Cerebellar nuclear complex (tissue), 1 donor: Measurements from ENCODE around the gene MAP3K13.
A peak's percentile ranks its signal among the peaks of the same experiment; 100 is the strongest.

Experiments used
- DNase-seq, 2 experiments: peaks; one replicate each; lab custom pipeline; 2025; lab: John Stamatoyannopoulos, UW

The MAP3K13 gene, protein sequence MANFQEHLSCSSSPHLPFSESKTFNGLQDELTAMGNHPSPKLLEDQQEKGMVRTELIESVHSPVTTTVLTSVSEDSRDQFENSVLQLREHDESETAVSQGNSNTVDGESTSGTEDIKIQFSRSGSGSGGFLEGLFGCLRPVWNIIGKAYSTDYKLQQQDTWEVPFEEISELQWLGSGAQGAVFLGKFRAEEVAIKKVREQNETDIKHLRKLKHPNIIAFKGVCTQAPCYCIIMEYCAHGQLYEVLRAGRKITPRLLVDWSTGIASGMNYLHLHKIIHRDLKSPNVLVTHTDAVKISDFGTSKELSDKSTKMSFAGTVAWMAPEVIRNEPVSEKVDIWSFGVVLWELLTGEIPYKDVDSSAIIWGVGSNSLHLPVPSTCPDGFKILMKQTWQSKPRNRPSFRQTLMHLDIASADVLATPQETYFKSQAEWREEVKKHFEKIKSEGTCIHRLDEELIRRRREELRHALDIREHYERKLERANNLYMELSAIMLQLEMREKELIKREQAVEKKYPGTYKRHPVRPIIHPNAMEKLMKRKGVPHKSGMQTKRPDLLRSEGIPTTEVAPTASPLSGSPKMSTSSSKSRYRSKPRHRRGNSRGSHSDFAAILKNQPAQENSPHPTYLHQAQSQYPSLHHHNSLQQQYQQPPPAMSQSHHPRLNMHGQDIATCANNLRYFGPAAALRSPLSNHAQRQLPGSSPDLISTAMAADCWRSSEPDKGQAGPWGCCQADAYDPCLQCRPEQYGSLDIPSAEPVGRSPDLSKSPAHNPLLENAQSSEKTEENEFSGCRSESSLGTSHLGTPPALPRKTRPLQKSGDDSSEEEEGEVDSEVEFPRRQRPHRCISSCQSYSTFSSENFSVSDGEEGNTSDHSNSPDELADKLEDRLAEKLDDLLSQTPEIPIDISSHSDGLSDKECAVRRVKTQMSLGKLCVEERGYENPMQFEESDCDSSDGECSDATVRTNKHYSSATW

DNA sequence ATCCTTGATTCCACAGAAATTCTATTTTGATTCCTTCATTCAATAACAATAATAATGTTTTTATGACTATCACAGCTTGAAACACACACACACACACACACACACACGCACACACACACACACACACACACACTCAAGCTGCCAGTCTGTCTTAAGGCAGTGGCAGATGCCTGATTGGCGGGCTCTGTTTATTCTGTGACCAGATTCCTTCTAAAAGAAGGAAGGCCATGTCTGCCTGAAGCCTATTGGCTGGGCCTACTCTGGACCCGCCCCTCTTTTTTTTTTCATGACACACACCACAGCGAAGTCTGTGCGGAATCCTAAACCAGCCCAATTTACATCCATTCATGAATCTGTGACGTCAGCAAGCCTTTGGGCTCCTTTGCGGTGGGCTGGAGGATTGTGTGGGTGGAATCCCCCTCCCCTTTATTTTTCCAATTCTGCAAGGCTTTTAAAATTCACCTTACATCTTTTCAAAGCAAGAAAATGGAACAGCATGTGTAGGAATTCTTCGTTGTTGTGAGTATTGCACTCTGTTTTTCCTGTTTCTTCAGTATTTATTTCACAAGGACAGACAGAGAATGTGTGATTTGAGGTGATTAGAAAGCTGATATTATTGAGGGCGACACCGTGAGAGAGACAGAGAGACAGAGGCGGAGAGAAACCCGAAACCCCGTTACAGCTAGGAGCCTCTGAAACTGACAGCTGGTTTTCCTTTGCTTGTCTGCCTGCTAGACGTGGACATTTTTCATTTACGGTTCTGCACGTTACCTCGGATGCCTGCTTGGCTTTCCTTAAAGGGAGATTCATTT lies at the start of gene MAP3K13:
Gene MAP3K13 (plus strand): TSS at position 287 of the 812 bp plus-strand sequence. CDS start 65,446 bp downstream, outside the sequence.
- peak; percentile 81 to 83 for DNase-seq

DNA sequence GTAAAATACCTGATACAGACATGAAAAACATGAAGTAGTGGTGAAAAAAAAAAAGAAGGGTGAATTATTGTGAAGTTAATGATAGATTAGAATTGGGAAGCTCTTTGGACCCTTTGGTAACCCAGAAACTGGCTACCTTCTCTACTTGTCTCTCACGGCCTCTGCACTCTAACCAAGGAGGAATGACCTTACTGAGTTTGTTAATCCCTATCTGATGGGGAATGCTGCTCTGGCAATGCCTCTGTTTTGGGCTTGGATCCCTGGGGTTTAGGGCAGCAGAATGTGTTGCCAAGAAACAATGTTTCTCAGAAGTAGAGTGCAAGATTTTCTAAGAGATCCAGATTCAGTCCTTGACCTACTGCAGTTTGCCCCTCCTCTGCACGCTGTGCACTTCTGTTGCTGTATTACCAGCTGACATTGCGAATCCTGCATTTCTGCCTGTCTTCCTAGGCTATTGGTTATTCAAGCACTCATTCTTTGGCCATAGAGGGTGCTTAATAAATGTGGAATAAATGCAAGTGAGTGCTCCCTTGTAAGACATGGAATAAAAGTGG lies 49.2 kb upstream of the MAP3K13 start:
- no peak for DNase-seq

DNA sequence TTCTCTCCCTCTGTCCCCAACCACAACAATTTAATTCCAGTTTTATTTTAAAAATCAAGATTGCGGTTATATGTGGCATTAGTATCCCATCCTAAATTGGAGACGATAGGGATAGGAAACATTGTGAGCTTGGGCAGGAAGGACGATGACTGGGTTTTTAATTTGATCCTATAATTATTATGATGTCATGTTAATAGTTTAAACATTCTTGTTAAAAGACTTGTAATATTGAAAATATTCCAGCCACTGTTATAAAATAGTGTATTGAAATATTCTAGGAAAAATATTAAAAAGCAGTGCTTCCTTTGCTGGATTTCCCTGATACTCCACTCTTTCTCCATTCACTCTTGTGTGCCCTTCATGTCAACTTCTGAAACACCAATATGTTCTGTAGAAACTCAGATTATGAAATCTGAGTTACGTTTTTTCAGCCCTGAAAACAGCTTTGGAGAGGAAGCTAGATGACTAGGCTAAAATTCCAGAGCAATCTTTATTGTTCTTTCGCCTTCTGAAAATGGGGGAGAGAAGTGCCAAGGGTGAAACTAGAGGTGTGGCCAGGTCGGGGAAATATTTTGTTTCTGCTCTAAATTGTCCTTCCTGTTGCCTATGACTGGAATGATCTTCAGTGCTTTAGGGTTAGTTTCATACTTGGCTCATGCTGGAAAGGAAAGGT lies 46.1 kb upstream of the MAP3K13 start:
- DNase-seq = no peak

DNA sequence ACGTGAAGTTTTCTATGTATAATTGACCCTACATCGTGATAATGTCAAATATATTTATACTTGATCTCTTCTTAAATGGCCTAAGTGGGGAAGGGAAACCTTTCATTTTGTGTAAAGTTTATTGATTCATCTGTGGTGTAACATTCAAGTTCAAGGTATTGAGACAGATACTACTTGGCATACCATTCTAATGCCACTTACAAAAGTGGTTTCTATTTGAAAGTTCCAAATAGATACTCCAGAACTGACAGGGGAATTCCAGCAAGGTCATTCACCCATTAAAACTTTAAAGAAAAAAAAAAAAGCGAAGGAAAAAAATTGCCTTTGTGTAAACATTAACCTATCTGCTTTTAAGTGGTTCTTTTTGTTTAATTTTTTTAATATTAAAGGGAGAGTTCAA lies 45.3 kb upstream of the MAP3K13 start:
- no peak for DNase-seq

DNA sequence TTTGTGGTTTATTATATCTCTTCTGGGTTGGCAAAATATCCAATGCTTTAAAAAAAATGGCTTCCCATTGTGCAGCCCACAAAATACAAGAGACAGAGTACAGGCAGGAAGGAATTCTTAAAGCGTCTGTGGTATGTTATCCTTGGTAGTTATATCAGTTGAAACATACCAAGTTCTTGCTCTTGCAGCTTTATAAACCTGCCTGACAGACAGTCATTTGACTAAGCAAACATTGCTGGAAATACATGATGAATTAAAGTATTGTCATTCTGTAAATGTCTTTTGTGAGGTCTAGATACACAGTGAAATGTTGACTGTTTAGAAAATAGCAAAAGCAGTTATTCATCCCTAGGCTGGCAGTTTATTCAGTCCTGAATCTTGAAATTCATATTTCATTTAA lies 44.8 kb upstream of the MAP3K13 start:
- DNase-seq = no peak

DNA sequence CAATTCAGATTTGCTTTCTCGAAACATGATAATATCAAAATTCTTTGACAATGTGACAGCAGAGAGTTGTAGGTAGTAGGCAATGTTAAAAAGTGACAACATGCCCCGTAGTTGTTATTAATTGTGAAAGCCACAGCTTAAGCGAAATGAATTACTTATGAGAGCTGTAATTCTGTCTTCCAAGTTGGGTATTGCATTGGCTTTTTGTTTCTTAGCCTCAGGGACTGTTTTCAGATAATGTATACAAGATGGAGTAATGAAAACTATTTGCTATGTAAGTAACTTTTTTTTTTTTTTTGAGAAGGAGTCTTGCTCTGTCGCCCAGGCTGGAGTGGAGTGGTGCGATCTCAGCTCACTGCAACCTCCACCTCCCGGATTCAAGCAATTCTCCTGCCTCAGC lies 43.1 kb upstream of the MAP3K13 start:
- no peak for DNase-seq

DNA sequence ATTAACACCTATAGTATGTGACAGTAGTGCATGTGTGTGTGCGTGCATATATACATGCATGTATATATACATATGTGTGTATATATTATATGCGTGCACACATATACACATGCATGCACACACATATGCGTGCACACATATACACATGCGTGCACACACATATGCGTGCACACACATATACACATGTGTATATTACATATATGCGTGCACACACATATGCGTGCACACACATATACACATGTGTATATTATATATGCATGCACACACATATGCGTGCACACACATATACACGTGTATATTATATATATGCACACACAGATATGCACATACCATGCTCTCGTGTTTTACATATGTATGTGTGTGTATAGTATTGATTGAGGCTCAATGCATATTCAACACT lies 42.0 kb upstream of the MAP3K13 start:
- DNase-seq = no peak

DNA sequence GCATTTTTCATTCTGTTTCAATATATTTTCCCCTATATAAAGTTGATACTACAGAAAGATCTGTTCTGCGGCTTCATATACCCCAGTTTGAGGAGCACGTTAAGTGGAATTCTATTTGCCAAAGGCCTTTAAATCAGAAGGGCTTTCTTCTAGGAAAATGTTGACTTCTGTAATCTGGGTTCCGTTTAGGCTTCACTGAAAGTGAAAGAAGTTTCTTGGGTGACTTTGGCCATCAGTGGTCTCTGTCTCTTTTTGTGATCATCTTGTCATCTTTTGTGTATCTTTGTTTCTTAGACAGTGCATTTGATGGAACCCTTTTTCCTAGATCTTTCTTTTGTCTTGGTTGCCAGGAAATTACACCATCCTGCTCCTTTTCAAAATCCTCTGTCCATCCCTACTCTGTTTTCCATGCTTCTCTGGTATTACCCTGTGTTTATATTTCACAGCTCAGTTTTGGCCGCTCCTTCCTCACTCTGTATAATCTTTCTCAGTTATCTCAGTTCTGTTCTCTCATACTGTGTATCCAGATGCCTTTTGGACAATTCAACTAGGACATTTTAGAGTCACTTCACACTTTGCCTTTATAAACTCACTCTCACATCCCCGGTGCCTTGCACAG lies 40.7 kb upstream of the MAP3K13 start:
- DNase-seq = no peak

DNA sequence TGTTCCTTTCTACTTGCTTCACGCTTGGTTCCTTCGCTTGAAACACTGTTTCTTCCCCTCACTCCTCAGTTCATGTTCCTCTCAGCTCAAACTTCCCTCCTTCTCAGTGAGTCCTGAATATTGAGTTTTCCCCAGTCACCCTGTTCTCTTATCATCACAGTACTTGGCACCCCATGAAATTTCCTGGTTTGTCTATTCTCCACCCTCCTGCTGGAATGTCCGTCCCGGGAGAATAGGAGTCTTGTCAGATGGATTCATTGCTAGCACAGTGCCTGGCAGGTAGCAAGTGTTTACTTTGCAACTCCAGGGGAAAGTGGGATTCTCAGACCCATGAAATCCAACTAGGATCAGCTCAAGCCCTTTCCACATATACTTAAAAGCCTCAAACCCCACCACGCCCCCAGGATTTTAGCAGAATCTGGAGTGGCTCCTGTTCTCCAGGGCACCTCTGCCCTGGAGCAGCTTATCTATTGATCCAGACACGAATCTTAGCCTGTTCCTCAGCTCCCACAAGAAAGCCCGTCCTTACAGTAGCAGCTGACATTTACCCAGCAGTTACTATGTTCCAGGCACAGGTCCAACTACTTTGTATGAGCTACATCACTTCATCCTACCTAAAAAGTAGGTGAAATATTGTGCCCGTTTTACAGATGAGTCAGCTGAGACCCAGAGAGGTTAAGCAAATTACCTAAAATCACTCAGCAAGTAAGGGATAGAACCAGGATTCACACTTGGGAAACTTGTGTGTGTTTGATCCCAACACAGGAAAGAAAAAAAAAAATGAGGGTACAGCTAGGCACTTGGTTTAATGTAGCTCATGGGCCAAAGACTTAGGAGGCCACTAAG lies 36.8 kb upstream of the MAP3K13 start:
- DNase-seq = no peak

DNA sequence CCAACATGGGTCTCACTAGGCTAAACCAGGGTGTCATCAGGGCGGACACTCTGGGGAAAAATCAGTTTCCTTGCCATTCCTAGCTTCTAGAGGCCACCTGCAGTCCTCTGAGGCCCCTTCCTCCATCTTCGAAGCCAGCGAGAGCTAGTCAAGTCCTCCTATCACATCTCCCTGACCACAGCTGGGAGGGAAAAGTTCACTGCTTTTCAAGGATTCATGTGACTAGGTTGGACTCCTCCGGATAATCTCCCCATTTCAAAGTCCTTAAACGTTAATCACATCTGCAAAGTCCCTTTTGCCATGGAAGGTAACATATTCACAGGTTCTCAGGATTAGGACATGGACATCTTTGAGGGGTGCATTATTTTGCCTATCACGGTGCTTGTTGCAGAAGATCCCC lies 35.9 kb upstream of the MAP3K13 start:
- no peak for DNase-seq

DNA sequence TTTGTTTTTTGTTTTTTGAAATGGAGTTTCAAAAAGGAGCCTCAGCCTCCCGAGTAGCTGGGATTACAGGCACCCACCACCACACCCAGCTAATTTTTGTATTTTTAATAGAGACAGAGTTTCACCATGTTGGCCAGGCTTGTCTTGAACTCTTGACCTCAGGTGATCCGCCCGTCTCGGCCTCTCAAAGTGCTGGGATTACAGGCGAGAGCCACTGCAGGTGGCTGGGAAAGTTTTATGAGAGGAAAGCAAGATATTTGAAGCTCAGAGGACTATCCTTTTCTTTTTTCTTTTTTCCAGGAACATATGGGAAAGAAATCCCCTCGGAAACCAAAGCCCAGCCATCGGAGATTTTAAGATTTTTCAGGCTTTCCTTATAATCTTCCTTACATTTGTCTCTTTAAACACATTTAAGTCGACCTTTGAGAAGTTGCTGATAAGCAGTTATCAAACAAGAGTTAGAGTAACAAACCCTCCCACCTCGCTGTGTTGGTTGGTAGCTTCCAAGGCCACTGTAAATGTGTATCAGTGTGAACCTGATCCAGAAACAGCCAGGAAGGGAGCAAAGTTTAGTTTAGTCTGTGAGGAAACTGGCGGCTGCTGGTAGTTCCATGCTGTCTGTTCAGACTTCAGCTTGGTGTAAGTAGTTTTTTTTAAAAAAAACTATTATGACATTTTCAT lies 34.5 kb upstream of the MAP3K13 start:
- no peak for DNase-seq

DNA sequence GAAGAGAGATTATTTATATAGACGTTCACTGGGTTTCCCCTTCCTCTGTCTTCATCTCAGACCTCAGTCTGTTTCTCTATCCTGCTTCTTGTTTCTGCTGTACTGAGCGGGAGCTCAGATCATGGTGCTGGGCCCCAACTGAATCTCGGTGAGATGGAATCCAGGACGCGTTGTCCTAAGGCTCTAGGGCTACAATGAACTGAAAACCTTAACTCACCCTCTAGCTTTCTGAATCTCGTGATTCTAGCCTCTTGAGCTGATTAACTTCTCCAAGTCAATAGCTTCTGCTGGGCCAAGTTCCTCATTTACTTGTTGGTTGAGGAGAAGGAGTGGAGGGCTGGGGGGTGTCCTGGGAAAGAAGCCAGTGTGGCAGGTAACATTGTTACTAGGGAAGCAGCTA lies 32.7 kb upstream of the MAP3K13 start:
- DNase-seq = no peak

DNA sequence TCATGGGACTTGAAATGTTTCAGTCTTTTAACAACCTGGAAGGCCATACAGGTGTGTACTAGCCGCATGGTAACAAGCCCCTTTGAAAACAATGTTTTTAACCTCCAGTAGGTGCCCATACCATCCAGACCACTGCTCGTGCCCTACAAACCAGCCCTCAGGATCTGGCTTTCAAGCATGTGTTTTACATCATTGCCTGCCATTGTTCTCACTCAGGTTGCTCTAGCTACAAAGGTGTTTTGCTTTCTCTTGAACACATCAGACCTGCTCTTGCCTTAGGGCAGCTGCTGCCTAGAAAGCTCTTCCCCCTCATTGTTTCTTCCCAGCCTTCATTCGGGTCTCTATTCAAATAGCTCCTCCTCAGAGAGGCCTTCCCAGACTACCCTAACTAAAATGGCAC lies 32.3 kb upstream of the MAP3K13 start:
- no peak for DNase-seq

DNA sequence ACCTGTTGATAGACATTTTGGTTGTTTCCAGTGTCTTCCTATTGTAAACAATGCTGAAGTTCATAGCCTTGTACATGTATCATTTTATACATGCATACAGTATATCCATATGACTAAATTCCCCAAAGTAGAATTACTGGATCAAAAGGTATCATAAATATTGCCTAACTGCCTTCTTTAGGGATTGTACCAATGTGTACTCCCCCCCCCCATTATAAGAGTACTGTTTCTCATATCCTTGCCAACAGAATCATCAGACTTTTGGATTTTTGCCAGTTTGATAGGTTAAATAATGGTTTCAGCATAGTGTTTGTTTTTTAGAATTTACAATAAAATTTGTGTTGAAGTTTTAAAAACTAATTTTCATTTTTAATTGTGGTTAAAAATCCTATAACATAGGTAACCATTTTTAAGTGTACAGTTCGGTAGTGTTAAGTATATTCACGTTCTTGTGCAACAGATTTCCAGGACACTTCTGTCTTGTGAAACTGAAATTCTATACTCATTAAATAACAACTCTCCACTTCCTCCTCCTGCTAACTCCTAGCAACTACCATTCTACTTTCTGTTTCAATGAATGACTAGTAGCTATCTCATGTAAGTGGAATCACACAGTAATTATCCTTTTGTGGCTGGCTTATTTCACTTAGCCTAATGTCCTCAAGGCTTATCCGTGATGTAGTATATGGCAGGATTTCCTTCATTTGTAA lies 30.8 kb upstream of the MAP3K13 start:
- no peak for DNase-seq

DNA sequence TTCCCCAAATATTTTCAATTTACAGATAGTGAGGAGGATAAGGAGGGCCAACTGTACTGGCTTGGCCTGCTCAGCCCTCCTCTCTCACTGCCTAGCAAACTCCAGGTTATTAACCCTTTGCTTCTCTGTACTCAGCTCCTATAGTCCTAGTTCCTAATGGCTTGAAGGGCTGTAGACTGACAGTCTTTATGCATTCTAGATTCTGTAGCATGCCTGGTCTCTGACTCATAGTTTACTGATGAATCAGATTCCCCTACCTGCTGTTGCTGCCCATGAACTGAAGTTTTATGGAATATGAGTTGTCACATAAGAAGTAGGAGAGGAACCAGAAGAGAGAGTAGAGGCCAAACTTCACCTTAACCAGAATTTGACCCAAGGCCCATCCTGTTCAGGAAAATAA lies 27.1 kb upstream of the MAP3K13 start:
- DNase-seq = no peak

DNA sequence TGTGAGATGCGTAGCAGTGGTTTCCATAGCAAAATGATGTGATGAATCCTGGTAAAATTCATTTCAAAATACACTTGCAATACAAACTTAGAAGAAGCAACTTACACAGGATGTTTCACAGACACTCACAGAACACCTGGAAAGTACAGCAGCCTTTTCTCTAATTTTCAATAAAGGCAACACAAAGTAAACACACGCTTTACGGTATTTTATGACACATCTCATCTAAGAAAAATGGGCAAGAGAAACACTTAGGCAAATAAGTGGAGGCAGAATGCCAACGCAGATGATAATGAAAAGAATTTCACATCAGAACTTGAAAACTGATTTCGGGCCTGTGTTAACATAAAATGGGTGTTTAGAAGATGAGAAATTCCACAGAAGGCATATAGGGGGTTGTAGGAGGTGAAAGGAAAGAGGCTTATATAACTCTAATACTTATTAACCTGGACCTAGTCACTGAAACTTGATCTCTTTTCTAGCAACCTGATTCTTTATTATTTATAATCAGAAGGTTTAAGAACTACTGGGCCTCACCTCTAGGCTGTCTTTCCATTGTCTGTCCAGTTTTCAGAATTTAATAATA lies 25.6 kb upstream of the MAP3K13 start:
- no peak for DNase-seq

DNA sequence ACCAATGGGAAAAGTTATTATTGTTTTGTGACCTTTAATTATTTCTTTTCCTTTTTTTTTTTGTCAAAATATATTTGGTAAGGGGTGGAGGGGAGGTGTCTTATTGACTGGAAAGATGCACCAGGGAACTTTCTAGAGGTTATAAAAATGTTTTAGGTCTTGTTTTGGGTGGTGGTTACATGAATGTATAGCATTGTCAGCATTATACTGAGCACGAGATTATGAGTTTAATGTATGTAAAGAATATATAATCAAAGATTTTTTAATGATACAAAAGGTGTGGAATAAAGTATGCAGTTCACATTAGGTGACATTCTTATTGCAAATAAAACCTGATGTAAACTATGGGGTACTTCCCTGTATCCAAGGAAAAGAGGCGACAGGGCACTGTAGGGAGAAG lies 23.0 kb upstream of the MAP3K13 start:
- DNase-seq = no peak

DNA sequence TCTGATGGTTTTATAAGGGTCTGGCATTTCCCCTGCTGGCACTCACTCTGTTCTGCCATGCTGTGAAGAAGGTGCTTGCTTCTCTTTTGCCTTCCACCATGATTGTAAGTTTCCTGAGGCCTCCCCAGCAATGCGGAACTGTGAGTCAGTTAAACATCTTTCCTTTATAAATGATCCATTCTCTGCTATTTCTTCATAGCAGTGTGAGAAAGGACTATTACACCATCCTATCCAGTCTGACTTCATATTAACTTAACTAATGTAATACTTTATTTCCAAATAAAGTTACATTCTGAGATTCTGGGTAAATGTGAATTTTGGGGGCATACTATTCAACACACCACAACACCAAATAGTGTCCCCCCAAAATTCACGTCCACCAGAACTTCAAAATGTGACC lies 22.2 kb upstream of the MAP3K13 start:
- no peak for DNase-seq
